IMR-90 (cell line): ENCODE results near the gene CSNK1D.

ENCODE experiments used
- CTCF ChIP-seq: conservative IDR thresholded peaks from 2 replicates; pipeline ENCODE4 v1.5.1; 2012; ENCODE audit warnings: mild to moderate bottlenecking, low read depth, low read length, improper control_type of control experiment
- MAZ ChIP-seq: IDR thresholded peaks from 2 replicates; pipeline ENCODE4 v1.6.1; 2012; ENCODE audit warnings: low read depth, mild to moderate bottlenecking, low read length, improper control_type of control experiment, moderate library complexity, borderline replicate concordance
- MXI1 ChIP-seq: IDR thresholded peaks from 2 replicates; pipeline ENCODE4 v1.6.1; 2012; ENCODE audit warnings: low read depth, mild to moderate bottlenecking, low read length, moderate library complexity, borderline replicate concordance
- POLR2A ChIP-seq: IDR thresholded peaks from 2 replicates; pipeline ENCODE4 v1.6.1; 2012; ENCODE audit warnings: mild to moderate bottlenecking, low read depth, low read length
- RFX5 ChIP-seq: IDR thresholded peaks from 2 replicates; pipeline ENCODE4 v1.8.0; 2012; ENCODE audit warnings: low read depth, mild to moderate bottlenecking, low read length, moderate library complexity
- SMC3 ChIP-seq: fragments of 150-350 bp; IDR thresholded peaks from 2 replicates; pipeline ENCODE4 v1.6.1; 2016; ENCODE audit warnings: low read depth, mild to moderate bottlenecking, antibody characterized with exemption, low read length, moderate library complexity
- USF2 ChIP-seq: fragments of 150-350 bp; IDR thresholded peaks from 2 replicates; pipeline ENCODE4 v1.6.1; 2017; ENCODE audit warnings: mild to moderate bottlenecking, antibody characterized with exemption, low read length, low read depth

- TF ChIP-seq USF2 (no peak), CTCF (no peak), POLR2A (no peak), SMC3 (no peak), MAZ (no peak), RFX5 (no peak), MXI1 (no peak)
Observed at GRCh38 chr17:82282239-82283207, 9.0 kb upstream of the CSNK1D start.
